CD4-positive, alpha-beta T cell (primary cell): ENCODE data around the gene NXN. TPM values are rescaled to one million over a fixed set of nuclear protein-coding genes. Genes with fewer than 3 reads are reported as not detected.
"Not testable (repeated sequence)": the region's sequence is repeated elsewhere in the genome, so short reads cannot be mapped to it uniquely, and the experiment has no call there.

ENCODE experiments used
- ATAC-seq: fragments of 200-7000 bp; cut with Tn5 transposase; one replicate; pipeline ENCODE4 v1.10.0; 2022; ENCODE audit warnings: mild to moderate bottlenecking; ENCODE audit not compliant: poor library complexity
- CTCF ChIA-PET: fragments of 350-600 bp; sonication (Branson Sonifier 250); formaldehyde crosslinking; loops from one replicate; lab custom pipeline; 2021; ENCODE audit warnings: antibody characterized with exemption, inconsistent platforms; lab: Charles Lee
- POLR2A ChIA-PET: fragments of 350-600 bp; sonication (Branson Sonifier 250); formaldehyde crosslinking; loops from one replicate; lab custom pipeline; 2021; ENCODE audit warnings: antibody characterized with exemption, inconsistent platforms; lab: Charles Lee
- DNase-seq, 14 experiments: peaks; one replicate each; pipeline ENCODE4 v3.0.0-alpha.2; 2013 to 2020; ENCODE audit warnings: mixed read lengths in 2 of 14
- H3K27ac ChIP-seq, 2 donors: one replicate each; pipeline versions ENCODE4 v1.5.1 to v1.7.0; 2013; ENCODE audit warnings: low read length in 2 of 2, low read depth in 1 of 2, mild to moderate bottlenecking in 1 of 2
- H3K27me3 ChIP-seq, 2 experiments: 1 replicate in 1 of 2; 2 replicates in 1 of 2; pipeline versions ENCODE4 v1.6.1 to v1.7.0; 2013; ENCODE audit warnings: low read length in 2 of 2, control low read depth in 1 of 2, mild to moderate bottlenecking in 1 of 2, moderate library complexity in 1 of 2; ENCODE audit not compliant: insufficient read depth in 2 of 2, control insufficient read depth in 1 of 2
- H3K36me3 ChIP-seq: one replicate; pipeline ENCODE4 v1.6.1; 2013; ENCODE audit warnings: low read length, control low read depth; ENCODE audit not compliant: insufficient read depth
- H3K4me1 ChIP-seq: one replicate; pipeline ENCODE4 v1.6.1; 2013; ENCODE audit warnings: low read length, control low read depth; ENCODE audit not compliant: insufficient read depth
- H3K4me3 ChIP-seq: one replicate; pipeline ENCODE4 v1.5.1; 2013; ENCODE audit warnings: mild to moderate bottlenecking, low read length, moderate library complexity
- H3K9me3 ChIP-seq, 2 experiments: 1 replicate in 1 of 2; 2 replicates in 1 of 2; pipeline versions ENCODE4 v1.6.1 to v1.7.0; 2013; ENCODE audit warnings: low read length in 2 of 2, mild to moderate bottlenecking in 2 of 2, control low read depth in 1 of 2, moderate library complexity in 1 of 2; ENCODE audit not compliant: control insufficient read depth in 1 of 2, insufficient read depth in 1 of 2
- H3K27ac Mint-ChIP-seq: one replicate; pipeline ENCODE4 v1.8.0; 2020; ENCODE audit warnings: mixed read lengths
- H3K27me3 Mint-ChIP-seq: one replicate; pipeline ENCODE4 v1.8.0; 2021; ENCODE audit warnings: mixed read lengths
- H3K36me3 Mint-ChIP-seq: one replicate; pipeline ENCODE4 v1.8.0; 2021; ENCODE audit warnings: low read depth, mixed read lengths
- H3K4me1 Mint-ChIP-seq: one replicate; pipeline ENCODE4 v1.8.0; 2021; ENCODE audit warnings: low read depth, mixed read lengths
- H3K4me3 Mint-ChIP-seq: one replicate; pipeline ENCODE4 v1.8.0; 2020; ENCODE audit warnings: mild to moderate bottlenecking, mixed read lengths
- H3K9me3 Mint-ChIP-seq: one replicate; pipeline ENCODE4 v1.8.0; 2020; ENCODE audit warnings: mixed read lengths
- intact Hi-C, 2 experiments: fragments of 100-400 bp; cut with DNase I in 1 of 2; cut with micrococcal nuclease in 1 of 2; formaldehyde crosslinking; loops; one replicate each; pipeline versions ENCODE4 v1.15.1 to v1.9.0; 2023 to 2025; cut with DNase I, micrococcal nuclease
- total RNA-seq, 174 experiments: library from RNA in 2 of 174; stranded (reverse) in 2 of 174; gene quantifications; one replicate each; pipeline ENCODE4 v1.2.3 and lab custom pipeline; 2021 to 2026
- TF ChIP-seq, protein P1 (sequence below): fragments of 200-600 bp; IDR thresholded peaks from one replicate; pipeline ENCODE4 v1.8.0; 2022; ENCODE audit warnings: antibody characterized with exemption, mild to moderate bottlenecking

NXN gene
- total RNA-seq, 2 experiments from 2014 or later, result 0.80 to 0.98 TPM

DNA sequence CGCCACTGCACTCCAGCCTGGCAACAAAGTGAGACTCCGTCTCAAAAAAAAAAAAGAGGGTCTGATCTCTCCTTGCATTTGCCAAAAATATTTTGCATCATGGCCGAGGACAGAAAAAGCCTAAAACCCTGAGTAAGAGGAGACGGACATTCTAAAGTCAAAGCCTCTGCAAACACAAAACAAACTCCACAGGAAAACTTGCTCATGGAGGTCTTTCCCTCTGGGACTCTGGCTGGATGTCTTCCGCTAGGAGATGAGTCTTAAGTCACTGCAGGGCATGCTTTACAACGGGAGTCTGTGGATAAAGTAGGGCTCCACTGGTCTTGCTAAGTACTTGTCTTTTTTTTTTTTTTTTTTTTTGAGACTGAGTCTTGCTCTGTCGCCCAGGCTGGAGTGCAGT, 123.4 kb downstream of the NXN start:
- no peak overlapping the region for H3K27ac Mint-ChIP-seq
- ATAC-seq, result no peak
- no peak overlapping the region for H3K4me3 Mint-ChIP-seq
- peaks cover 0 to 2% of the 10 kb centered on the region in 2 experiments for H3K27me3 ChIP-seq
- no peak overlapping the region for H3K27ac ChIP-seq
- TF ChIP-seq, protein P1, sequence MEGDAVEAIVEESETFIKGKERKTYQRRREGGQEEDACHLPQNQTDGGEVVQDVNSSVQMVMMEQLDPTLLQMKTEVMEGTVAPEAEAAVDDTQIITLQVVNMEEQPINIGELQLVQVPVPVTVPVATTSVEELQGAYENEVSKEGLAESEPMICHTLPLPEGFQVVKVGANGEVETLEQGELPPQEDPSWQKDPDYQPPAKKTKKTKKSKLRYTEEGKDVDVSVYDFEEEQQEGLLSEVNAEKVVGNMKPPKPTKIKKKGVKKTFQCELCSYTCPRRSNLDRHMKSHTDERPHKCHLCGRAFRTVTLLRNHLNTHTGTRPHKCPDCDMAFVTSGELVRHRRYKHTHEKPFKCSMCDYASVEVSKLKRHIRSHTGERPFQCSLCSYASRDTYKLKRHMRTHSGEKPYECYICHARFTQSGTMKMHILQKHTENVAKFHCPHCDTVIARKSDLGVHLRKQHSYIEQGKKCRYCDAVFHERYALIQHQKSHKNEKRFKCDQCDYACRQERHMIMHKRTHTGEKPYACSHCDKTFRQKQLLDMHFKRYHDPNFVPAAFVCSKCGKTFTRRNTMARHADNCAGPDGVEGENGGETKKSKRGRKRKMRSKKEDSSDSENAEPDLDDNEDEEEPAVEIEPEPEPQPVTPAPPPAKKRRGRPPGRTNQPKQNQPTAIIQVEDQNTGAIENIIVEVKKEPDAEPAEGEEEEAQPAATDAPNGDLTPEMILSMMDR, result no peak
- CTCF ChIA-PET, result no interaction called here
- H3K4me1 Mint-ChIP-seq, result no peaks in the 10 kb centered on the region
- H3K36me3 Mint-ChIP-seq, result no peaks in the 10 kb centered on the region
- H3K27me3 Mint-ChIP-seq, result peaks cover 15% of the 10 kb centered on the region
- no peaks in the 10 kb centered on the region for H3K9me3 Mint-ChIP-seq
- no peaks in the 10 kb centered on the region for H3K36me3 ChIP-seq
- no peak overlapping the region for H3K4me3 ChIP-seq
- intact Hi-C loops, result no loop called here
- no peaks in the 10 kb centered on the region for H3K4me1 ChIP-seq
- POLR2A ChIA-PET, result no interaction called here
- H3K9me3 ChIP-seq, result no peaks in the 10 kb centered on the region
- DNase-seq, result no peak

DNA sequence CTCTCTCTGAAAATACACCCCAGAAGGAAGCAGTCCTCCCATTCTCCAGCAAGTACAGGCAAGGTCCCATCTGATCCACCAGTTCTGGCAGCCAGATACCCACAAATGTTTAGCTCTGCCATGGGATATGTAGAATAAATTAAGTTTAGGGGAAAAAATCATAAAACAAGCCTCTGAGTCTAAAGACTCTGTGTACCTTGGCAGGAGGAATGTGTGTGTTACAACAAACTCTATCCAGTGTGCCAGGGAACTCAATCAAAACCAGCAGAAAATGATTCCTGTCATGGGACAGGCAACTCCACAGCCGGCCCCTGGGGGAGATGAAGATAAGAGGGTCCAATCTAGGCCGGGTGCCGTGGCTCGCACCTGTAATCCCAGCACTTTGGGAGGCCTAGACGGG, 124.0 kb downstream of the NXN start:
- Mint-ChIP-seq H3K9me3 (no peaks in the 10 kb centered on the region), H3K4me1 (no peaks in the 10 kb centered on the region), H3K4me3 (no peak overlapping the region), H3K36me3 (no peaks in the 10 kb centered on the region), H3K27me3 (peaks cover 17% of the 10 kb centered on the region), H3K27ac (no peak overlapping the region)
- peaks cover 0 to 7% of the 10 kb centered on the region in 2 experiments for H3K27me3 ChIP-seq
- H3K4me3 ChIP-seq, result no peak overlapping the region
- no peak overlapping the region for H3K27ac ChIP-seq
- H3K4me1 ChIP-seq, result no peaks in the 10 kb centered on the region
- no peak for DNase-seq
- intact Hi-C loops, result no loop called here
- no peaks in the 10 kb centered on the region for H3K36me3 ChIP-seq
- TF ChIP-seq, protein P1, result no peak
- no peak for ATAC-seq
- ChIA-PET CTCF (no interaction called here), POLR2A (no interaction called here)
- no peaks in the 10 kb centered on the region for H3K9me3 ChIP-seq

DNA sequence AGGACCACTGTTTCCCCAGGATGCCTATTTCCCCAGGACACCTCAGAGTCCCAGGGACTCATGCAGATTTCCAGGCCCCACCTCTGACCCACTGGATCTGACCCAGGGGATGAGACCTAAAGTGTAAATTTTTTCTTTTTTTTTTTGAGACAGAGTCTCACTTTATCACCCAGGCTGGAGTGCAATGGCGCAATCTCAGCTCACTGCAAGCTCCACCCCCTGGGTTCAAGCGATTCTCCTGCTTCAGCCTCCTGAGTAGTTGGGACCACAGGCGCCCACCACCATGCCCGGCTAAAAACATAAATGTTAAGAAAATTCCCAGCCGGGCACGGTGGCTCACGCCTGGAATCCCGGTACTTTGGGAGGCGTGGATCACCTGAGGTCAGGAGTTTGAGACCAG, 126.7 kb downstream of the NXN start:
- H3K36me3 Mint-ChIP-seq, POLR2A ChIA-PET: not testable (repeated sequence)
- intact Hi-C loops, result loop anchor here in 1 of 2 experiments (5.0 kb wide), 1 partner anchor 54 kb away; no protein-coding TSS in a partner anchor

DNA sequence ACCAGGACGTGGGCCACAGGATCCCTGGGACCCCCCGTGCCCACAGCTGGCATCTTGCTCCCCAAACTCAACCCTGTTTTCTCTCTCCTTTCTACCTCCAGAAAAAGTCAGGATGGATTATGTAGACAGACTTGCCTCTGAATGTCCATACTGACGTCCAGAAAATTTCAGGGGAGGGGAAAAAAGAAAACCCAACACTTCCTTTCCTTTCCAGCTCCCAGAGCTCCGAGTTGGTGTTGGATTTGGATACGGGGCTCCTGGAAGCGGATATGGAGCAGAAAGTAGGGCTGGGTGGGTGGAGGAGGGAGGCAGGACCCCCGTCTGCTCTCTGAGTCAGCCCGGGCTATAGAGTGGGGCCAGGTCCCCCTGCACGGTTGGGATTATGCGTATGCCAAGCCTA, 127.2 kb downstream of the NXN start:
- no peaks in the 10 kb centered on the region for H3K9me3 Mint-ChIP-seq
- H3K36me3 Mint-ChIP-seq, result no peaks in the 10 kb centered on the region
- peaks cover 33% of the 10 kb centered on the region for H3K27me3 Mint-ChIP-seq
- peaks cover 5% of the 10 kb centered on the region for H3K4me1 Mint-ChIP-seq
- H3K9me3 ChIP-seq, result peaks cover 0 to 4% of the 10 kb centered on the region in 2 experiments
- no peak overlapping the region for H3K4me3 Mint-ChIP-seq
- ChIA-PET POLR2A (no interaction called here), CTCF (no interaction called here)
- H3K4me3 ChIP-seq, result no peak overlapping the region
- no peak overlapping the region for H3K27ac ChIP-seq
- intact Hi-C loops, result loop anchor here in 1 of 2 experiments (5.0 kb wide), 1 partner anchor 55 kb away; no protein-coding TSS in a partner anchor
- TF ChIP-seq, protein P1, result no peak
- no peak overlapping the region for H3K27ac Mint-ChIP-seq
- no peaks in the 10 kb centered on the region for H3K36me3 ChIP-seq
- peaks cover 6 to 12% of the 10 kb centered on the region in 2 experiments for H3K27me3 ChIP-seq
- H3K4me1 ChIP-seq, result peaks cover under 1% of the 10 kb centered on the region
- no peak for DNase-seq
- ATAC-seq, result no peak

More for the DNA sequence above, 126.7 kb downstream of the NXN start:
- not testable (repeated sequence) for H3K4me3 ChIP-seq, ATAC-seq, H3K27me3 ChIP-seq, DNase-seq, H3K4me1 ChIP-seq, H3K27ac ChIP-seq, H3K4me3 Mint-ChIP-seq, H3K4me1 Mint-ChIP-seq, H3K9me3 Mint-ChIP-seq, H3K27ac Mint-ChIP-seq, H3K36me3 ChIP-seq, H3K9me3 ChIP-seq
- peaks cover 28% of the 10 kb centered on the region for H3K27me3 Mint-ChIP-seq
- CTCF ChIA-PET, result interaction anchor here (0.6 kb wide), 1 partner anchor 21 kb away, joined by 3 read pairs; no protein-coding TSS in a partner anchor
